ENCODE measurements around the gene ARHGAP21.
A peak's percentile ranks its signal among the peaks of the same experiment; 100 is the strongest.
"Not testable (repeated sequence)": the region's sequence is repeated elsewhere in the genome, so short reads cannot be mapped to it uniquely, and the experiment has no call there.

Gene ARHGAP21

DNA sequence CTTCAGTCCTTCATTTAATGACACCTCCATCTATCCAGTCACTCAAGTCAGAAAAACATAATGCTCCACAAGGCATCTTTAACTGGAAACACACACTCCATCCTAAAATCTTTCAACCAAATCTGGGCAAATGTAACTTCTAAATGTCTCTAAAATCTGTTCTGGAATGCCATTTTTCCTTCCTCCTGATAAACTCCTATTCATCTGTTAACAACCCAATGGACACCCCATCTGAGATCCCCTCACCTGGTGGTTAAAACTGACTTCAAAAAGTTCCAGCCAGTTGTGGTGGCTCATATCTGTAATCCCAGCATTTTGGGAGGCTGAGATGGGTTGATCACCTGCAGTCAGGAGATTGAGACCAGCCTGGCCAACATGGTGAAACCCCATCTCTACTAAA, 78.7 kb downstream of the ARHGAP21 start:
- DNase-seq (ENCODE audit: low spot score in 2 of 2), result no peak
- Mint-ChIP-seq H3K9me3 (no peaks in the 10 kb centered on the region), H3K4me3 (no peak overlapping the region), H3K36me3 (no peaks in the 10 kb centered on the region), H3K4me1 (no peaks in the 10 kb centered on the region), H3K27ac (no peak overlapping the region)
- ATAC-seq, result no peak

DNA sequence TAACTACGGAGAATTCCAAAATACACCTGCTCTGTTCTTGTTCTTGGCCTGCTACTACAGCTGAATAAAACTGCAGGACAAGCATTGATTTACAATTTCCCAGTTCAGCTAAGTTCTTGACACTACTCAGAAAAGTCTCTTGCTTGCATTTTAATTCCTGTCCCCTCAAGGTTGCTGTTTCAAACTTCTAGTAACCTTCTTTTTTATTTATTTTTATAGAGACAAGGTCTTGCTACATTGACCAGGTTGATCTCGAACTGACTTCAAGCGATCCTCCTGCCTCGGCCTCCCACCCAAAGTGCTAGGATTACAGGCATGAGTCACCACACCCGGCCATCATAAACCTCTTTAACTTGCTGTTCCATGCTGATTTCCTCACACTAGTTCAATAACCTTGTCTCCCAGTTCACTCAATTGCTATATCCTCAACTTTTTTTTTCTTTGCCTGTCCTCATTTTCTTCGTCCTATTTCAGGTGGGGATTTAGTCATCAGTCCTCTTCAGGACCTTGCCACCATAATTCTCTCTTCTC, 79.9 kb downstream of the ARHGAP21 start:
- H3K27ac Mint-ChIP-seq, result no peak overlapping the region
- no peaks in the 10 kb centered on the region for H3K36me3 Mint-ChIP-seq
- H3K4me3 Mint-ChIP-seq, result no peak overlapping the region
- ATAC-seq (no peak), DNase-seq (ENCODE audit: low spot score in 2 of 2) (no peak)
- no peaks in the 10 kb centered on the region for H3K9me3 Mint-ChIP-seq
- no peaks in the 10 kb centered on the region for H3K4me1 Mint-ChIP-seq

DNA sequence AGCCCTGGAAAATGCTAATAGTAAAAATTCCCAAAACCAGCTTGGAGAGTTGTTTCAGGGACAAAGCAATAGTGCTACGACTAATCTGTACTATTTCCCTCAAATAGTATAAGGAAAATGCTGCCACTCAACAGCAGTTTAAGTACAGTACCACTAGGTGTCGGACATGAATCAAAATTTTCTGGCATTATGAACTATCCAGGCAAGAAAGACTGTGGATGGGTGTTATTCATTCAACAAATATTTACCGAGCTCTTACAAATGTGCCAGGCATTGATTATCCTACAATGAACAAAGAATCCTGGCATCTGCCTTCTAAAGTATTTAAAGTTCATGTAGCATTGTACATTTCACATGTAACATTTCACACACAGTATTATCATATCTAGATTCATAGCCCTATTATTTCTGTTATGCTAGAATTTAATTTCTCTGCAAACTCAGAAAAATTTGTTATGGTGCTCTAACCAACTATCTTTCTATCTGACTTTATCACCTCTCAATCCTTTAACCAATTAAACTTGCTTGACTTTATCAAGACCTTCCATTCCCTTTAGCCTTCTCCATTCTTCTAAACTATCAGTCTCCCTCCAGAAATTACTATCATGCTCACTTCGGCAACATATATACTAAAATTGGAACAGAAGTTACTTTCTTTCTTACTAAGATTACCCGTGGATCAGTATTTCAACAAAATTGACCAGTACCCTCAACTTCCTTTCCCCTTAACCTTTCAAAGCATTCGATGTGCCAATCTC, 80.6 kb downstream of the ARHGAP21 start:
- Mint-ChIP-seq H3K4me3 (no peak overlapping the region), H3K27ac (no peak overlapping the region), H3K9me3 (no peaks in the 10 kb centered on the region), H3K36me3 (no peaks in the 10 kb centered on the region), H3K4me1 (no peaks in the 10 kb centered on the region)
- DNase-seq (ENCODE audit: low spot score in 2 of 2), result no peak
- ATAC-seq, result peak; percentile 79

DNA sequence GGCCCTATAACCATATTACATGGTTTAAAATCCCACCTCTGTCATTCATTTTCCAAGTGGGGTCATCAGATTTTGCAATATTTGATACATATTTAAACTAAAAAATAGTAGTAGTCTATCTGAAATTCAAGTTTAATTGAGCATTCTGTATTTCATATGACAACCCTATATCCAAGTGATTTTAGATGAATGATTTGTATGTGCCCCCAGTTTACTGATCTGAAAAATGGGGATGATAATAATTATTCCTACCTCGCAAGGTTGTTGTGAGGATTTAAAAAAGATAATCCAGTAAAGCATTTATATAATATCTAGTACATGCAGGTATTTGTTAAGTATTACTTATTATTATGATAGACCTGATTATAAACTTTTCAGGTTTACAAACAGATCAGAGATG, 84.6 kb downstream of the ARHGAP21 start:
- no peaks in the 10 kb centered on the region for H3K9me3 Mint-ChIP-seq
- no peak overlapping the region for H3K4me3 Mint-ChIP-seq
- DNase-seq (ENCODE audit: low spot score in 2 of 2) (no peak), ATAC-seq (no peak)
- H3K36me3 Mint-ChIP-seq, result no peaks in the 10 kb centered on the region
- no peak overlapping the region for H3K27ac Mint-ChIP-seq
- no peaks in the 10 kb centered on the region for H3K4me1 Mint-ChIP-seq

DNA sequence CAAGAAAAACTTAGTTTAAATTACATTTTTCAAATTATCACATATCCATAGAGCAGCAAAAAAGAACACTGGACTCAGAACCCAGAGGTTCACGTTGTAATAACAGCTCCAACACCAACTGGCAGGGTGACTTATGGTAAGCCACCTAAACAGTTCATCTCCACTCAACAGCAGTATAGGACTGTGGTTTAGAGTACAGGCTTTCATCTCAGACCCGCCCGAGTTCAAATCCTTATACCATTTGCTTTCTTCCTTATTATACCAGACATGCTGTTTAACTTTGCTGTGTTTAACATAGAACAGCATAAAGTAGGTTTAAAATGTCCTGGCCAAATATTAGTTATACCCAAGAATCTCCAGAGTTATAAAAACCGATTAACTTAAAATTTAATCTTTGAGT, 97.9 kb downstream of the ARHGAP21 start:
- Mint-ChIP-seq H3K27ac (peak overlapping the region; percentile 13), H3K9me3 (no peaks in the 10 kb centered on the region), H3K4me3 (no peak overlapping the region), H3K36me3 (no peaks in the 10 kb centered on the region), H3K4me1 (peaks cover 7% of the 10 kb centered on the region)
- DNase-seq (ENCODE audit: low spot score in 2 of 2) (no peak), ATAC-seq (no peak)

DNA sequence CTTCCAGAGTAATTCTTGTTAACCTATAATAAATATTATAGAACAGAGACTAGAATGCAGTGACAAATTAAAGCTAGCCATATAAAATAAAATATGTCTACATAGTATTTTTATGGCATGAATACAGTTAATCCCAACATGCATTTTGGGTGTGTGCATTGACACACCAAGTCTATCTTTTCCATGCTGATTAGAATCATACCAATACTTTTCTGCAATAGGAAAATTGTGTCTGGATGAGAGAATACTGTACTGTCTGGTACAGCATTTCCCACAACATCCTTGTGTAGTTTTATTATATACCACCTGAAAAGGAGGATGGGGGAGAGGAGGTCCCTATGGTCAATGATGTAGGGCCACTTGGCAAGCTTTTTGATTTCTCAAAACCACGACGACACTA, 100.3 kb downstream of the ARHGAP21 start:
- peak overlapping the region; percentile 23 for H3K27ac Mint-ChIP-seq
- H3K4me3 Mint-ChIP-seq, result no peak overlapping the region
- no peaks in the 10 kb centered on the region for H3K36me3 Mint-ChIP-seq
- H3K9me3 Mint-ChIP-seq, result no peaks in the 10 kb centered on the region
- DNase-seq (ENCODE audit: low spot score in 2 of 2) (no peak), ATAC-seq (no peak)
- H3K4me1 Mint-ChIP-seq, result peaks cover 7% of the 10 kb centered on the region

DNA sequence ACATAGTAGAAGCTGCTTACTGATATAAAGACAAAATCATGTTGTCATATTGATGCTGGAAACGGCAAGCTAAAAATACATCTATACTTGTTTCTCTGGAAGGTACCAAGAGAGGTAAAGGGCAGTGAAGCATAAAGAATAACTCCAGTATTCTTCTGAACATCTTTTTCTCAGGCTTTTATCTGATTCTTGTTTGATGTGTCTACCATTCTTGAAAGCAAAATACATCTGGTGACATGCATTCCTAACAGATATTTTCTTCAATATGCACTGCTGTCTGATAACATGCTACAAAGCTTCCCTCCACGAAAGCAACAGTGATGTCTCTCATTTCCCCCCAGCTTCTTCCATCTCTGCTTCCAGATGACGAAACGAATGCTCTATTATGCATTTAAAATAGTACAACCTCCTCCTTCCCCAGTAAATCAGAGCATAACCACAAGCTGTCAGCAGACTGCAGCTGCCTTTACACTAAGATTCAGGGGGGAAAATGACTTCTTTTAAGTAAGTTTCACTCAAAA, 100.8 kb downstream of the ARHGAP21 start:
- Mint-ChIP-seq H3K4me3 (no peak overlapping the region), H3K9me3 (no peaks in the 10 kb centered on the region), H3K4me1 (peaks cover 7% of the 10 kb centered on the region), H3K27ac (peak overlapping the region; percentile 23), H3K36me3 (no peaks in the 10 kb centered on the region)
- DNase-seq (ENCODE audit: low spot score in 2 of 2) (no peak), ATAC-seq (no peak)

DNA sequence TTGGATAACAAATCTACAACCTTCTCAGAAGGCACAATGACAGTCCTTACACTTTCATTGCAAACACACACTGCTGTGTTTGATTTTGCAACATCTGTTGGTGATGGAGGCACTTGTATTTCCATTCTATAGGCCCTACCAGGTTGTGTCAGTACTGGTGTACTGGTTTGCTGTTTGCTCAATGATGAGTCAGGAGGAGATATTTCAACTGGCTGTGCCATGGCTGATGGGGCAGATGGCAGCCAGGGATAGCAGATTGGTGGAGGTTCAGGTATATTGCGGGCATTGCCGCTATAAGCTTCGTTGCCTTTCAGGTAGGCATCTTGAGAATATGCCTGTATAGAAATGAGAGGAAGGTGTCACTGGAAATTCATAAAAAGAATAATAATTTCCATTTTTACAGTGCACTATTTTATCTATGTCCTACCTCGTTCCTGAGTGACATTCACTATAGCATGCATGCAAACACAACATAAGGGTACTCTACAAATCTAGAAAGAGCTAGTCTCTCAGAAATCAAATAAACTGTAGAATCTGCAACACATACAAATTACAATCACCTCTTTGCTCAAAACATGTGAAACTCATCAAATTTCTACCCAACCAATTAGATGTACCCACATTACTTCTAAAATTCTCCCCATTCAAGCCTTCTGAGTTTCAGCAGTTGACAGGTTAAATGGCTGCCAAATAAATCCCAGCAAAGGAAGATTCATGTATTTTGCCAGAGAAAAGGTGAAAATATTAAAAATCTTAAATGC, 102.5 kb downstream of the ARHGAP21 start:
- H3K27ac Mint-ChIP-seq; DNase-seq (ENCODE audit: low spot score in 2 of 2); ATAC-seq; H3K4me1 Mint-ChIP-seq; H3K4me3 Mint-ChIP-seq; H3K9me3 Mint-ChIP-seq; H3K36me3 Mint-ChIP-seq: not testable (repeated sequence)

DNA sequence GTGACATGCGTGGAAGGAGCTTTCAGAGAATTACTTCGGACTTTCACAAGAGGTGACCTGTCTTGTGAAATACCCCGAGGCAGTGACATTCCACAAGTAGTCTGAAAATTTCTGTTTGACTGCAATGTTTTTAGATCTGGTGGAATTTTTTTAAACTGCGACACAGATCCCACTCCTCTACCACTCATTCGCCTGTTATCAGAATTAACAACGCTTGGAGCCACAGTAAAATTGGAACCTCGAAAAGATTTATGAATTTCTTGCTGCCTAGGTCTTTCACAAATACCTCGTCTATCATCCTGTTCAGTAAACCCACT, 103.7 kb downstream of the ARHGAP21 start:
- H3K36me3 Mint-ChIP-seq; DNase-seq (ENCODE audit: low spot score in 2 of 2); H3K27ac Mint-ChIP-seq: not testable (repeated sequence)

DNA sequence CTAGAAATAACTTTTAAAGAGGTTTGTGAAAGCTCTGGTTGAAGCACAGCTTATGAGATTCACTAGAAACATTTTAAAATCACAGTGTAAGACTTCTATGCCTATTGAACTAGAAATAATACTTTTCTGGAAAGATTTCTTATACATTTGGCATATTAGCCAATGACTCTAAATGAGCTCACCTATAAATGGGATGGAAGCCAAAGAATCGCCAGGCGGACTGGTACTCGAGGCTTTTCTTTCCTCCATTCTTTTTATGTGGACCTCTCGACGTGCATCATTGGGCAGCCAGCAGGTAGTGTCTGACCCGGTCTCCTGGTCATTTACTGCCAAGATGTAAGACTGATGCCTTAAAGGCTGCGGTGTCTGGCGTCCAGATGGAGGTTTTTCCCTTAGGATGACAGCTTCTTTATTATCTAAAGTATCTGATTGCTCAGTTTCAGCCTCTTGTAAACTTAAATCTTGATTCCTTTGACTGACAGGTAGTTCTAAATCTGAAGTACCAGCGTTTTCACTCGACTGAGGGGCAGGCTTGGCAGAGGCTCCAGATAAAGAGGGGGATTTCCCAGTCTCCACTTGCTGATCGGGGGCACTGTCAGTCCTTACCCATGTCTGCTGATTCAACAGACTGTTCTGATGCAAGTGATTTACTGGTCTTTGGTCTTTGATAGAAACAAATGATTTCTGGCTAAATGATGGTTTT, 104.2 kb downstream of the ARHGAP21 start:
- not testable (repeated sequence) for H3K9me3 Mint-ChIP-seq; H3K36me3 Mint-ChIP-seq; H3K27ac Mint-ChIP-seq; DNase-seq (ENCODE audit: low spot score in 2 of 2); H3K4me3 Mint-ChIP-seq; H3K4me1 Mint-ChIP-seq; ATAC-seq

More for the DNA sequence above, 103.7 kb downstream of the ARHGAP21 start:
- H3K4me3 Mint-ChIP-seq, H3K4me1 Mint-ChIP-seq, ATAC-seq, H3K9me3 Mint-ChIP-seq: not testable (repeated sequence)

DNA sequence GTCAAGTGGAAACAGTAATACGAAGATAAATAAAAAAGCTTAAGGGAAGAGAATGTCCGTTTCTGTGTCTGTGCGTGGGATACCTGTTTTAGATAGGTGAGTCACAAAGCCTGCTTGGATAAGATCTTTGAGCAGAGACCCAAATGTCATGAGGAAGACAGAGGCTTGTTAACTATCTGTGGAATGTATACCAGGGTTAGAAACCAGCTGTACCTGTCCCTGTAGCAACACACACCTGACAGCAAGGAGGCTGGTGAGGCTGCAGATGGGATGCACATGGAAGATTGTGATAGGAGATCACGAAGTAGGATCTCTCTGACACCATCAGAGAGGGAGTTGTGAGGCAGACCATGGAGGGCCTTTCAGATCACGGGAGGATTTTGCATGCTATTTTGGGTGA, 105.3 kb downstream of the ARHGAP21 start:
- H3K4me1 Mint-ChIP-seq, result peaks cover 7% of the 10 kb centered on the region
- H3K27ac Mint-ChIP-seq, result no peak overlapping the region
- H3K36me3 Mint-ChIP-seq, result no peaks in the 10 kb centered on the region
- DNase-seq (ENCODE audit: low spot score in 2 of 2) (no peak), ATAC-seq (no peak)
- H3K4me3 Mint-ChIP-seq, result no peak overlapping the region
- H3K9me3 Mint-ChIP-seq, result no peaks in the 10 kb centered on the region

DNA sequence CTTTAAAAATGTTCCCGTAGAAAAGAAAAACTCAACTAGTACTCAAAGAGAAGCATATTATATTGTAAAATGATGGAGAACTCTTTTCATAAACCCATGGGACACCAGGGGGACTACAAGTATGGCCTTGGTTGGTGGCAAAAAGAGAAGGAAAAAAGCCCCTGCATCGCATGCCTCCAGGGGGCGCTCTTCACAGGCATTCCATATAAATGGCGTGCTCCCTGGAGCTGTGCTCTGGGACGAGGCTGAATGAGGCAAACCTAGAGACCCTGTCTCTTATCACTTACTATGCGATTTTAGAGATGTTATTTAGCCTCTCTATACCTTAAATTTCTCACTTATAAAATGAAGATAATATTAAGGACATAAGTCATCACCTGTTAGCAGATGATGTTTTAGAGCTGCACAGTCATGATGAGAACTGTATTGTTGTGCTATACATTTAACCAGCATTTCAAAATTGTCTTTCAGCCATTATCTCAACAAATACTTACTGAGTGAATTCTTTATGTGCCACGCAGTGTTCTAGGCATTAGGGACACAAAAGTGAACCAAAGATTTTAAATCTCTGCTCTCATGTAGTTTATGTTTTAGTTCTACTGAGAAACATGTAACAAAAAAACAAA, 105.8 kb downstream of the ARHGAP21 start:
- no peaks in the 10 kb centered on the region for H3K9me3 Mint-ChIP-seq
- no peaks in the 10 kb centered on the region for H3K36me3 Mint-ChIP-seq
- H3K27ac Mint-ChIP-seq, result no peak overlapping the region
- no peak overlapping the region for H3K4me3 Mint-ChIP-seq
- DNase-seq (ENCODE audit: low spot score in 2 of 2) (peak; percentile 16 to 67), ATAC-seq (peak; percentile 42)
- peaks cover 3% of the 10 kb centered on the region for H3K4me1 Mint-ChIP-seq

DNA sequence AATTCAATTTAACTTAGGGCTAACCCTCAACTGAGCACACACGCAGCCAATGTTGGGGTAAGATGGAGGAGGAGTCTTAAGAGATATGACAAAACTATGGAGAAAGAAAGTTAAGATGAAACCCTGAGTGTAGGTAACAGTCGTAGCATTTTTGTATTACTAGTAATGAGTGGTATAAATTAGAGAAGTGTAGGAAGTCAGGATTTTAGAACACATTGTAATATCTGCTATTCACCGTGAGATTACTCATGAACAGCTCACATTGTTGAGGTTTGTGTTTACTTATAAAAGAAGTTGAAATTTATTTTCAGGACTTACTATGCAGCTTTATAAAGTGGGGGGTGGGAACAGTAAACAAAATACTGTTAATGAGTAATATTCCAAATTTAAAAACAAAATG, 107.2 kb downstream of the ARHGAP21 start:
- DNase-seq (ENCODE audit: low spot score in 2 of 2) (no peak), ATAC-seq (no peak)
- no peak overlapping the region for H3K4me3 Mint-ChIP-seq
- no peak overlapping the region for H3K27ac Mint-ChIP-seq
- H3K4me1 Mint-ChIP-seq, result no peaks in the 10 kb centered on the region
- H3K9me3 Mint-ChIP-seq, result no peaks in the 10 kb centered on the region
- H3K36me3 Mint-ChIP-seq, result no peaks in the 10 kb centered on the region

DNA sequence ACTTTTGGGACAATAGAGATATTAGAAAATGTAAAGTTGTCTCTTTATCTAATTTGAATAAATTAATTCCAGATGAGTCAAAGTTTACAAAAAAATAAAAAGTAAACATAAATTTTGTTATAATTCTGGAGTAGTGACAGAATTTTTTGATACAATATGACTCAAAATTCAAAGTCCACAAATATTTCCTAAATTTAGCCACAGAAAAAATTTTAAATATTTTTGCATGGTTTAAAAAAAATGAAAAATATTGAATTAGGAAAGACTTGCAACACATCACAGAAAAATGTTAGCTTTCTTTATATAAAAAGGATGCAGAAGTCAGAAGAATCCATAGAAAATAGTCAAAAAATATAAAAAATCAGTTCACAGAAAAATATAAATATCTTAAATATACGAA, 117.7 kb downstream of the ARHGAP21 start:
- peaks cover 3% of the 10 kb centered on the region for H3K9me3 Mint-ChIP-seq
- ATAC-seq (no peak), DNase-seq (ENCODE audit: low spot score in 2 of 2) (no peak)
- peaks cover 20% of the 10 kb centered on the region for H3K4me1 Mint-ChIP-seq
- no peak overlapping the region for H3K4me3 Mint-ChIP-seq
- no peak overlapping the region for H3K27ac Mint-ChIP-seq
- peaks cover 16% of the 10 kb centered on the region for H3K36me3 Mint-ChIP-seq

DNA sequence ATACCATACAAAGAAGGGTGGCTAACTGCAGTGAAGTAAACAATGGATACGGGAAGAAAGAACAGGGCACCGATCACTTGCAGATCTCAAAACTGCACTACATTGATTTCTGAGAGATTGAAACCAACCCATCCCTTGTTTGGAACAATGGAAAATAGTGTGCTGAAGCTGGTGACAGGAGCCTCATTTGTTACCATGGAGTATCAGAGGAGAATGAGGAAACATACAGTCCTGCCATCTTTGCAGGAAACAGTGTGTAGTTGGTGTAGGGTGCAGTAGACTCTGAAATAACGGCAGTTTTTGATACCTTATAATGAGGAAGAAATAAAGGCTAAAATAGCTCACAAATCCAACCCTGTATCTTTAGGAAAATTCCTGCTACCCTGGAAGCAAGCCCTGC, 118.5 kb downstream of the ARHGAP21 start:
- Mint-ChIP-seq H3K36me3 (peaks cover 24% of the 10 kb centered on the region), H3K9me3 (peaks cover 3% of the 10 kb centered on the region), H3K4me1 (peaks cover 20% of the 10 kb centered on the region), H3K4me3 (no peak overlapping the region), H3K27ac (peak overlapping the region; percentile 35)
- ATAC-seq (no peak), DNase-seq (ENCODE audit: low spot score in 2 of 2) (no peak)
